GM23248 (cell line): ENCODE results near the gene ERMAP.

ENCODE experiments used
- EZH2 ChIP-seq: fragments of 200-600 bp; sonication (generic); IDR thresholded peaks from 2 replicates; pipeline ENCODE4 v1.6.1; 2018; ENCODE audit warnings: antibody characterized with exemption, mild to moderate bottlenecking; ENCODE audit not compliant: insufficient read depth, poor library complexity, severe bottlenecking
- EZH2phosphoT487 ChIP-seq: fragments of 200-600 bp; sonication (generic); IDR thresholded peaks from 2 replicates; pipeline ENCODE4 v1.6.1; 2018; ENCODE audit warnings: antibody characterized with exemption, moderate library complexity, mild to moderate bottlenecking, low read depth; ENCODE audit not compliant: insufficient read depth

GRCh38 chr1:42877380-42877779, 60.5 kb downstream of the ERMAP start:
- TF ChIP-seq EZH2, result no peak
- no peak for TF ChIP-seq EZH2phosphoT487
